Stomach (tissue), 9 donors: ENCODE measurements around the gene CAPZA1. TPM values are rescaled to one million over a fixed set of nuclear protein-coding genes. Genes with fewer than 3 reads are reported as not detected.

Experiments
- DNase-seq, 2 donors: peaks; one replicate each; pipeline versions ENCODE4 v3.0.0 to v3.0.0-alpha.2; 2013 to 2019
- H3K27ac ChIP-seq, 5 donors: fragments of 200-600 bp in 4 of 5; sonication (generic) in 4 of 5; one replicate each; pipeline ENCODE4 v1.5.1; 2013 to 2019; ENCODE audit warnings: mild to moderate bottlenecking in 1 of 5, moderate library complexity in 1 of 5
- H3K27me3 ChIP-seq, 3 donors: fragments of 200-600 bp; sonication (generic); one replicate each; pipeline ENCODE4 v1.5.1; 2017 to 2019; ENCODE audit warnings: mixed run types in 1 of 3
- H3K36me3 ChIP-seq, 4 donors: fragments of 200-600 bp; sonication (generic); 1 replicate in 3 of 4; 2 replicates in 1 of 4; pipeline ENCODE4 v1.5.1; 2016 to 2019
- H3K4me1 ChIP-seq, 4 donors: fragments of 200-600 bp; sonication (generic); one replicate each; pipeline ENCODE4 v1.5.1; 2016 to 2019
- H3K4me3 ChIP-seq, 4 donors: fragments of 200-600 bp; sonication (generic) in 3 of 4; one replicate each; pipeline ENCODE4 v1.5.1; 2016 to 2019; ENCODE audit warnings: mild to moderate bottlenecking in 1 of 4
- H3K9me3 ChIP-seq, 4 donors: fragments of 200-600 bp; sonication (generic); one replicate each; pipeline ENCODE4 v1.5.1; 2016 to 2019
- EP300 ChIP-seq: sonication (generic); formaldehyde crosslinking; IDR thresholded peaks from one replicate; pipeline ENCODE4 v1.6.1; 2017; ENCODE audit warnings: antibody characterized with exemption
- POLR2A ChIP-seq, 4 donors: fragments of 450-650 bp; IDR thresholded peaks; one replicate each; pipeline ENCODE4 v1.6.1; 2016; ENCODE audit warnings: antibody characterized with exemption in 4 of 4, control low read depth in 2 of 4, mild to moderate bottlenecking in 1 of 4, moderate library complexity in 1 of 4
- POLR2AphosphoS5 ChIP-seq, 3 donors: sonication (generic); formaldehyde crosslinking; IDR thresholded peaks; one replicate each; pipeline ENCODE4 v1.6.1; 2016; ENCODE audit warnings: antibody characterized with exemption in 3 of 3
- WGBS, 5 donors: extraction: QIAGEN DNeasy Blood & Tissue Kit in 3 of 5; methylation state at CpG; one replicate each; pipeline versions ENCODE4 v1.1.5 to v1.1.7; 2013 to 2018; 5-methylcytosine and 5-hydroxymethylcytosine counted together
- intact Hi-C: fragments of 100-400 bp; cut with DNase I; formaldehyde crosslinking; loops from one replicate; pipeline ENCODE4 v1.15.1; 2023; ENCODE audit warnings: low total_unique reads
- polyA plus RNA-seq, 3 donors: library from polyadenylated mRNA; stranded (reverse); fragments of 200-250 nt; gene quantifications; one replicate each; pipeline ENCODE4 v1.2.3, GENCODE V29; 2013
- total RNA-seq, 5 donors: library from RNA; depleted of rRNA; stranded (reverse); fragments of >200 nt; gene quantifications; one replicate each; pipeline versions ENCODE4 v1.1.0 to v1.2.3, GENCODE V29; 2014 to 2016
- TF ChIP-seq, protein P1 (sequence below), 7 experiments: fragments of 450-650 bp in 4 of 7; fragments of 200-600 bp in 3 of 7; sonication (generic) in 3 of 7; IDR thresholded peaks; one replicate each; pipeline ENCODE4 v1.5.1; 2016 to 2019; ENCODE audit warnings: antibody characterized with exemption in 7 of 7, control low read depth in 2 of 7, mild to moderate bottlenecking in 1 of 7
- donor health status: healthy with polysubstance abuse.
- donor health status: Bipolar disorder and iron deficiency.
- donor health status: healthy.

CAPZA1 gene
- total and polyA plus RNA-seq, 8 donors: 15.8 to 257 (median 67.0) TPM

GRCh38 chr1:112579801-112580510 lies 39.7 kb upstream of the CAPZA1 start:
- no peaks in the 10 kb centered on the region for H3K9me3 ChIP-seq
- no peak overlapping the region for H3K4me3 ChIP-seq
- no peaks in the 10 kb centered on the region for H3K4me1 ChIP-seq
- 84 to 94% (median 91%) methylated on average over 5 of the region's 5 CpGs for WGBS, 5 donors
- no peaks in the 10 kb centered on the region for H3K27me3 ChIP-seq
- TF ChIP-seq POLR2AphosphoS5 (IDR thresholded peaks at IDR 0.05) (no peak), POLR2A (IDR thresholded peaks at IDR 0.05) (no peak), EP300 (no peak)
- TF ChIP-seq, protein P1, sequence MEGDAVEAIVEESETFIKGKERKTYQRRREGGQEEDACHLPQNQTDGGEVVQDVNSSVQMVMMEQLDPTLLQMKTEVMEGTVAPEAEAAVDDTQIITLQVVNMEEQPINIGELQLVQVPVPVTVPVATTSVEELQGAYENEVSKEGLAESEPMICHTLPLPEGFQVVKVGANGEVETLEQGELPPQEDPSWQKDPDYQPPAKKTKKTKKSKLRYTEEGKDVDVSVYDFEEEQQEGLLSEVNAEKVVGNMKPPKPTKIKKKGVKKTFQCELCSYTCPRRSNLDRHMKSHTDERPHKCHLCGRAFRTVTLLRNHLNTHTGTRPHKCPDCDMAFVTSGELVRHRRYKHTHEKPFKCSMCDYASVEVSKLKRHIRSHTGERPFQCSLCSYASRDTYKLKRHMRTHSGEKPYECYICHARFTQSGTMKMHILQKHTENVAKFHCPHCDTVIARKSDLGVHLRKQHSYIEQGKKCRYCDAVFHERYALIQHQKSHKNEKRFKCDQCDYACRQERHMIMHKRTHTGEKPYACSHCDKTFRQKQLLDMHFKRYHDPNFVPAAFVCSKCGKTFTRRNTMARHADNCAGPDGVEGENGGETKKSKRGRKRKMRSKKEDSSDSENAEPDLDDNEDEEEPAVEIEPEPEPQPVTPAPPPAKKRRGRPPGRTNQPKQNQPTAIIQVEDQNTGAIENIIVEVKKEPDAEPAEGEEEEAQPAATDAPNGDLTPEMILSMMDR (IDR thresholded peaks at IDR 0.05): no peak
- H3K27ac ChIP-seq: no peak overlapping the region
- peaks cover 10 to 83% (median 80%) of the 10 kb centered on the region in 4 donors for H3K36me3 ChIP-seq
- DNase-seq: no peak
- intact Hi-C loops: no loop called here

DNA sequence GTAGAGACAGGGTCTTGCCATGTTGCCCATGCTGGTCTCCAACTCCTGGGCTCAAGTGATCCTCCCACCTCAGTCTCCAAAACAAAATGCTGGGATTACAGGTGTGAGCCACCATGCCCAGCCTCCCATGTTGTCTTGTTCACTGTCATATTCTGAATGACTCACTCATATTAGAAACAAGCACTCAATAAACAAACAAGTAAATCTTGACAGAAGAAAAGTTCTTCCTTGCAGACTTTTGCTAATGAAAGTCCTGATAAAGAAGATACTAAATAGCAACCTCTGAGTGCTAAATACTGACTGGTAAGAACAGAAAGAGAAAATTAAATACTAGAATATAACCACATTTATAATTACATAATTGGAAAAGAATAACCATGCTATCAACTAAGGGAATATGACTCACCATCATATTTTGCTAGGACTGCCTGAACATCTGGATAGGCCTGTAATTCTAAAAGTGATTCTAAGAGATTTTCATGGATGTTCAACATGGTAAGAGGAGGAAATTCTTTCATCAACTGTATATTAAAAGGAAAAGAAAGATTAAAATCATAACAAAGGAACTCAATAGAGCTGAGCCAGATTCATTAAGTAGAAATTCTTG lies 37.9 kb upstream of the CAPZA1 start:
- peaks cover 4 to 69% (median 66%) of the 10 kb centered on the region in 4 donors for H3K36me3 ChIP-seq
- TF ChIP-seq, protein P1 (IDR thresholded peaks at IDR 0.05): no peak
- TF ChIP-seq EP300 (no peak), POLR2AphosphoS5 (IDR thresholded peaks at IDR 0.05) (no peak), POLR2A (IDR thresholded peaks at IDR 0.05) (no peak)
- H3K27ac ChIP-seq: no peak overlapping the region
- intact Hi-C loops: no loop called here
- H3K4me1 ChIP-seq: no peaks in the 10 kb centered on the region
- no peak overlapping the region for H3K4me3 ChIP-seq
- H3K27me3 ChIP-seq: no peaks in the 10 kb centered on the region
- DNase-seq: no peak
- H3K9me3 ChIP-seq: no peaks in the 10 kb centered on the region

- Histone ChIP-seq H3K36me3 (peaks cover 0 to 66% (median 54%) of the 10 kb centered on the region in 4 donors), H3K4me3 (no peak overlapping the region), H3K27me3 (no peaks in the 10 kb centered on the region), H3K27ac (no peak overlapping the region), H3K4me1 (no peaks in the 10 kb centered on the region), H3K9me3 (no peaks in the 10 kb centered on the region)
- TF ChIP-seq EP300: no peak
- TF ChIP-seq, protein P1 (IDR thresholded peaks at IDR 0.05): no peak
- TF ChIP-seq POLR2A (IDR thresholded peaks at IDR 0.05): no peak
- TF ChIP-seq POLR2AphosphoS5 (IDR thresholded peaks at IDR 0.05): no peak
- intact Hi-C loops: no loop called here
- no peak for DNase-seq
Observed at GRCh38 chr1:112583366-112583765, 36.3 kb upstream of the CAPZA1 start.

- intact Hi-C loops: no loop called here
- H3K36me3 ChIP-seq: peaks cover 14 to 48% (median 41%) of the 10 kb centered on the region in 4 donors
- 85 to 98% (median 96%) methylated on average over 1 of the region's 1 CpG for WGBS, 5 donors
- H3K4me1 ChIP-seq: no peaks in the 10 kb centered on the region
- no peaks in the 10 kb centered on the region for H3K9me3 ChIP-seq
- TF ChIP-seq POLR2A (IDR thresholded peaks at IDR 0.05): no peak
- TF ChIP-seq POLR2AphosphoS5 (IDR thresholded peaks at IDR 0.05): no peak
- TF ChIP-seq, protein P1 (IDR thresholded peaks at IDR 0.05): no peak
- no peak for TF ChIP-seq EP300
- no peak overlapping the region for H3K27ac ChIP-seq
- H3K27me3 ChIP-seq: no peaks in the 10 kb centered on the region
- no peak for DNase-seq
- H3K4me3 ChIP-seq: no peak overlapping the region
Observed at GRCh38 chr1:112589766-112590165, 29.9 kb upstream of the CAPZA1 start.
